DMS114 treated with DMSO at 0.1 percent for 48 hours (cell line): ENCODE results near the gene LDAH.

Source experiments
- DNase-seq: peaks from one replicate; lab custom pipeline; 2025; ENCODE audit not compliant: unreplicated experiment; lab: John Stamatoyannopoulos, UW

LDAH gene

GRCh38 chr2:20684581-20685063 is 138.3 kb downstream of the LDAH start:
- DNase-seq: no peak

- no peak for DNase-seq
Observed at GRCh38 chr2:20682167-20682920, 140.6 kb downstream of the LDAH start.

GRCh38 chr2:20680744-20681375 is 142.0 kb downstream of the LDAH start:
- no peak for DNase-seq

- no peak for DNase-seq
Observed at GRCh38 chr2:20678780-20679179, 144.1 kb downstream of the LDAH start.

GRCh38 chr2:20678086-20678395 is 144.9 kb downstream of the LDAH start:
- no peak for DNase-seq

- peak; percentile 26 for DNase-seq
Observed at GRCh38 chr2:20677301-20678085, 145.4 kb downstream of the LDAH start.

GRCh38 chr2:20676353-20677215 is 146.3 kb downstream of the LDAH start:
- DNase-seq: peak; percentile 2

- no peak for DNase-seq
Observed at GRCh38 chr2:20675701-20676352, 147.1 kb downstream of the LDAH start.

- no peak for DNase-seq
Observed at GRCh38 chr2:20674974-20675679, 147.8 kb downstream of the LDAH start.

GRCh38 chr2:20674309-20674965 is 148.5 kb downstream of the LDAH start:
- no peak for DNase-seq

- DNase-seq: no peak
Observed at GRCh38 chr2:20673686-20674308, 149.1 kb downstream of the LDAH start.

- DNase-seq: no peak
Observed at GRCh38 chr2:20672201-20672951, 150.5 kb downstream of the LDAH start.

- no peak for DNase-seq
Observed at GRCh38 chr2:20671736-20672080, 151.2 kb downstream of the LDAH start.

- DNase-seq: no peak
Observed at GRCh38 chr2:20671036-20671735, 151.7 kb downstream of the LDAH start.

- DNase-seq: no peak
Observed at GRCh38 chr2:20670315-20671035, 152.4 kb downstream of the LDAH start.

- DNase-seq: no peak
Observed at GRCh38 chr2:20669562-20670314, 153.2 kb downstream of the LDAH start.
